DOHH2 (cell line): ENCODE results near the gene VPREB3.

Experiments used
- CTCF ChIP-seq: fragments of 200-600 bp; sonication (generic); IDR thresholded peaks from one replicate; pipeline ENCODE4 v1.5.1; 2014; ENCODE audit warnings: antibody characterized with exemption, mild to moderate bottlenecking, low read depth, low read length; ENCODE audit not compliant: poor library complexity, severe bottlenecking
- EZH2phosphoT487 ChIP-seq: fragments of 200-600 bp; sonication (generic); IDR thresholded peaks from 2 replicates; pipeline ENCODE4 v1.6.1; 2017; ENCODE audit warnings: borderline replicate concordance, mild to moderate bottlenecking, antibody characterized with exemption, low read length, moderate library complexity, mixed read lengths

GRCh38 chr22:23753385-23753784 lies 840 bp downstream of the VPREB3 start:
- TF ChIP-seq CTCF (peak; percentile 20), EZH2phosphoT487 (no peak)
